ENCODE results near the gene KRT6C. TPM values are rescaled to one million over a fixed set of nuclear protein-coding genes. Genes with fewer than 3 reads are reported as not detected.

The KRT6C gene
- total and polyA plus RNA-seq, 2 experiments from 2014 or later, result not detected

- H3K4me1 ChIP-seq (ENCODE audit: low read depth), result no peaks in the 10 kb centered on the region
- peaks cover 3% of the 10 kb centered on the region for H3K27me3 ChIP-seq
- no peaks in the 10 kb centered on the region for H3K36me3 ChIP-seq
- no peak overlapping the region for H3K27ac ChIP-seq
- no peak overlapping the region for H3K4me3 ChIP-seq
- H3K9me3 ChIP-seq (ENCODE audit: low read depth), result no peaks in the 10 kb centered on the region
- no peak for DNase-seq (ENCODE audit: low read depth in 1 of 2, low spot score in 1 of 2)
- no peak for TF ChIP-seq CTCF (IDR thresholded peaks at IDR 0.05; ENCODE audit: low read depth, low read length)
Measured at GRCh38 chr12:52519387-52519703, 45.7 kb upstream of the KRT6C start.

GRCh38 chr12:52518574-52519386 is 45.2 kb upstream of the KRT6C start:
- no peak overlapping the region for H3K4me3 ChIP-seq
- H3K9me3 ChIP-seq (ENCODE audit: low read depth), result no peaks in the 10 kb centered on the region
- no peaks in the 10 kb centered on the region for H3K4me1 ChIP-seq (ENCODE audit: low read depth)
- TF ChIP-seq CTCF (IDR thresholded peaks at IDR 0.05; ENCODE audit: low read depth, low read length), result no peak
- H3K27ac ChIP-seq, result no peak overlapping the region
- peaks cover 3% of the 10 kb centered on the region for H3K27me3 ChIP-seq
- no peaks in the 10 kb centered on the region for H3K36me3 ChIP-seq
- no peak for DNase-seq (ENCODE audit: low read depth in 1 of 2, low spot score in 1 of 2)

- Histone ChIP-seq H3K27me3 (peaks cover 3% of the 10 kb centered on the region), H3K36me3 (no peaks in the 10 kb centered on the region), H3K9me3 (ENCODE audit: low read depth) (no peaks in the 10 kb centered on the region), H3K27ac (no peak overlapping the region), H3K4me1 (ENCODE audit: low read depth) (no peaks in the 10 kb centered on the region), H3K4me3 (no peak overlapping the region)
- no peak for DNase-seq (ENCODE audit: low read depth in 1 of 2, low spot score in 1 of 2)
- TF ChIP-seq CTCF (IDR thresholded peaks at IDR 0.05; ENCODE audit: low read depth, low read length), result no peak
Measured at GRCh38 chr12:52517888-52518287, 44.3 kb upstream of the KRT6C start.

GRCh38 chr12:52517005-52517835 is 43.6 kb upstream of the KRT6C start:
- TF ChIP-seq CTCF (IDR thresholded peaks at IDR 0.05; ENCODE audit: low read depth, low read length), result no peak
- no peak for DNase-seq (ENCODE audit: low read depth in 1 of 2, low spot score in 1 of 2)

GRCh38 chr12:52515927-52516831 is 42.6 kb upstream of the KRT6C start:
- no peaks in the 10 kb centered on the region for H3K9me3 ChIP-seq (ENCODE audit: low read depth)
- DNase-seq (ENCODE audit: low read depth in 1 of 2, low spot score in 1 of 2), result peak in 1 of 2 donors; percentile 69

More at GRCh38 chr12:52517005-52517835, 43.6 kb upstream of the KRT6C start:
- peaks cover 3% of the 10 kb centered on the region for H3K27me3 ChIP-seq
- no peak overlapping the region for H3K27ac ChIP-seq
- no peaks in the 10 kb centered on the region for H3K36me3 ChIP-seq
- no peaks in the 10 kb centered on the region for H3K4me1 ChIP-seq (ENCODE audit: low read depth)
- H3K9me3 ChIP-seq (ENCODE audit: low read depth), result no peaks in the 10 kb centered on the region
- no peak overlapping the region for H3K4me3 ChIP-seq

More at GRCh38 chr12:52515927-52516831, 42.6 kb upstream of the KRT6C start:
- Histone ChIP-seq H3K27me3 (peaks cover 3% of the 10 kb centered on the region), H3K4me1 (ENCODE audit: low read depth) (no peaks in the 10 kb centered on the region), H3K27ac (no peak overlapping the region), H3K4me3 (no peak overlapping the region), H3K36me3 (no peaks in the 10 kb centered on the region)
- TF ChIP-seq CTCF (IDR thresholded peaks at IDR 0.05; ENCODE audit: low read depth, low read length), result no peak
